SK-N-MC (cell line): Measurements from ENCODE around the gene SLC5A1.
"Not testable (repeated sequence)": the region's sequence is repeated elsewhere in the genome, so short reads cannot be mapped to it uniquely, and the experiment has no call there.

Source experiments
- EZH2 ChIP-seq: fragments of 200-600 bp; sonication (generic); IDR thresholded peaks from one replicate; pipeline ENCODE4 v1.6.1; 2017; ENCODE audit warnings: antibody characterized with exemption
- FOXP2 ChIP-seq: optimal IDR thresholded peaks from 2 replicates; pipeline ENCODE3; 2011; ENCODE audit warnings: mild to moderate bottlenecking, moderate library complexity; ENCODE audit not compliant: insufficient read depth; ENCODE audit errors: extremely low read length, control extremely low read depth
- POLR2AphosphoS5 ChIP-seq: IDR thresholded peaks from 2 replicates; pipeline ENCODE4 v1.6.1; 2012; ENCODE audit warnings: mild to moderate bottlenecking, low read depth, low read length, borderline replicate concordance

DNA sequence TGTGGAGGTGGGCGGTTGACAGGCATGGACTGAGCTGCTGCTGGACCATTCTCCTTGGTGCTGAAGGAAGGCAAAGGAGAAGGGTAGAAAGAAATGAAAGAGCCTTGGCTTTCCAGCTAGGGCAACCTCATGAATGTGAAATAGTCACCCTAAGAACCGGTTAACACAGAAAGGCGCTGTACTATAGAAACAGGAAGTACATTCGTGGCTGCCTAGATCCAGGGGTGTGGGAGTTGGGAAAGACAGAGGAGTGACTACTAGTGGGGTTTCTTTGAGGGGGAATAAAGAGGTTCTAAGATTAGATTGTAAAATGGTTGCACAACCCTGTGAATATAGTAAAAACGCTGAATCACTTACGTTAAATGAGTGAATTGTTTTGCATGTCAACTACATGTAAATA, 108.6 kb downstream of the SLC5A1 start:
- TF ChIP-seq POLR2AphosphoS5, EZH2, FOXP2: not testable (repeated sequence)
